Measurements from ENCODE around the gene URB2. TPM values are rescaled to one million over a fixed set of nuclear protein-coding genes. Genes with fewer than 3 reads are reported as not detected.

URB2 gene
- total and polyA plus RNA-seq, 10 of the 15 experiments (the other 5 are each of a cell fraction or from before 2014, with no cell fraction given): 2.7 to 24.0 (median 16.9) TPM

GRCh38 chr1:229665912-229666558, 40.0 kb downstream of the URB2 start:
- no peak for ATAC-seq
- WGBS (ENCODE audit: insufficient coverage, insufficient replicate concordance, low lambda C conversion rate, missing lambda C conversion rate): 98% methylated on average over 7 of the region's 7 CpGs
- Histone ChIP-seq H3K36me3 (ENCODE audit: control insufficient read depth in 2 of 2, insufficient read depth in 2 of 2, low read length in 1 of 2) (peaks cover 0 to 9% of the 10 kb centered on the region in 2 experiments; a peak in 2 of 4 replicates), H3K27me3 (replicated peaks in 1 of 2; ENCODE audit: control insufficient read depth in 2 of 2, insufficient read depth in 2 of 2, low read length in 1 of 2) (no peaks in the 10 kb centered on the region), H2AFZ (ENCODE audit: control insufficient read depth, low read depth, low read length) (no peak overlapping the region), H3K4me1 (ENCODE audit: control insufficient read depth, insufficient read depth, low read length) (peaks cover 15% of the 10 kb centered on the region), H3K27ac (ENCODE audit: control insufficient read depth, insufficient read depth) (no peak overlapping the region), H3K4me3 (no peak overlapping the region), H3K9me3 (replicated peaks; ENCODE audit: control insufficient read depth, insufficient read depth, low read length) (no peaks in the 10 kb centered on the region; the same call in 2 of the 3 replicates), H4K20me1 (ENCODE audit: control insufficient read depth, insufficient read depth) (no peaks in the 10 kb centered on the region), H3K9ac (ENCODE audit: control insufficient read depth, insufficient read depth, low read length) (no peak overlapping the region), H3K79me2 (ENCODE audit: control insufficient read depth, insufficient read depth, low read length) (no peaks in the 10 kb centered on the region), H3K4me2 (ENCODE audit: control insufficient read depth, insufficient read depth) (no peak overlapping the region)
- in situ Hi-C loops (cut with MboI) (no loop called here), intact Hi-C loops (cut with micrococcal nuclease; ENCODE audit: unreplicated experiment) (loop anchor here (10.0 kb wide), 1 partner anchor 179 kb away; no protein-coding TSS in a partner anchor)
- no peak for TF ChIP-seq EZH2 (IDR thresholded peaks at IDR 0.05; ENCODE audit: borderline replicate concordance, control insufficient read depth, low read depth, low read length)
- no peak for TF ChIP-seq SREBF2 (IDR thresholded peaks at IDR 0.05; ENCODE audit: low read length)
- no peak for TF ChIP-seq SUPT20H (IDR thresholded peaks at IDR 0.05; ENCODE audit: borderline replicate concordance, control insufficient read depth, low read depth, low read length)
- TF ChIP-seq CHD1 (IDR thresholded peaks at IDR 0.05; ENCODE audit: low read depth, low read length): no peak
- TF ChIP-seq POLR2AphosphoS5 (IDR thresholded peaks at IDR 0.05; ENCODE audit: low read length): no peak
- no peak for TF ChIP-seq ZZZ3 (IDR thresholded peaks at IDR 0.05; ENCODE audit: control insufficient read depth, insufficient read length, low read depth)
- no peak for TF ChIP-seq PAX5 (IDR thresholded peaks at IDR 0.05; ENCODE audit: borderline replicate concordance, low read depth, low read length)
- no peak for TF ChIP-seq BMI1 (IDR thresholded peaks at IDR 0.05; ENCODE audit: borderline replicate concordance)
- no peak for TF ChIP-seq NFXL1 (IDR thresholded peaks at IDR 0.05; ENCODE audit: borderline replicate concordance)
- no peak for TF ChIP-seq EED (IDR thresholded peaks at IDR 0.05; ENCODE audit: low read depth)
- TF ChIP-seq MYC (IDR thresholded peaks at IDR 0.05; ENCODE audit: insufficient read depth, insufficient read length, insufficient replicate concordance, low read length, severe bottlenecking): no peak
- no peak for TF ChIP-seq CREM (IDR thresholded peaks at IDR 0.05; ENCODE audit: low read depth)
- TF ChIP-seq SMARCA5 (IDR thresholded peaks at IDR 0.05): no peak
- TF ChIP-seq JUNB (IDR thresholded peaks at IDR 0.05): no peak
- ChIA-PET POLR2A (no interaction called here), CTCF (interaction anchor here (1.4 to 1.5 kb wide), 2 partner anchors 457 to 649 kb away, joined by 3 to 4 read pairs; no protein-coding TSS in a partner anchor), SMC1A (ENCODE audit: uncharacterized antibody, unreplicated experiment) (no interaction called here), RAD21 (ENCODE audit: unreplicated experiment) (interaction anchor here (1.0 kb wide), 1 partner anchor 10 kb away, joined by 3 read pairs; no protein-coding TSS in a partner anchor)
- BruUV-seq (replicated peaks): no TSS peak
- DNase-seq (ENCODE audit: low read depth, low spot score): no peak
- no peak for FAIRE-seq

All from GM12878 (cell line).